AG04450 (cell line): ENCODE data around the gene MIPOL1. TPM values are rescaled to one million over a fixed set of nuclear protein-coding genes. Genes with fewer than 3 reads are reported as not detected.
"Not testable (repeated sequence)": the region's sequence is repeated elsewhere in the genome, so short reads cannot be mapped to it uniquely, and the experiment has no call there.

Source experiments
- CTCF ChIA-PET: fragments of 300-600, 350-600 bp; formaldehyde crosslinking; extraction: SDS; loops from one replicate; lab custom pipeline; 2022; ENCODE audit warnings: antibody characterized with exemption, inconsistent platforms; lab: Charles Lee
- POLR2A ChIA-PET: fragments of 350-600 bp; formaldehyde crosslinking; extraction: SDS; loops from one replicate; lab custom pipeline; 2021; ENCODE audit warnings: antibody characterized with exemption, inconsistent platforms; lab: Yijun Ruan, JAX
- DNase-seq: peaks from one replicate; pipeline ENCODE4 v3.0.0-alpha.2; 2011; ENCODE audit warnings: low read depth, low spot score
- H3K27ac ChIP-seq: one replicate; pipeline ENCODE4 v1.5.1; 2012; ENCODE audit warnings: low read depth, low read length, control low read depth
- H3K27me3 ChIP-seq: one replicate; pipeline ENCODE4 v1.6.0; 2012; ENCODE audit warnings: low read length; ENCODE audit not compliant: control insufficient read depth, insufficient read depth
- H3K4me3 ChIP-seq: 2 replicates; pipeline ENCODE4 v1.5.1; 2011; ENCODE audit warnings: mild to moderate bottlenecking, low read depth, low read length, control low read depth
- H3K9me3 ChIP-seq: 2 replicates; pipeline ENCODE4 v1.5.1; 2012; ENCODE audit warnings: low read length; ENCODE audit not compliant: control insufficient read depth, insufficient read depth
- polyA plus RNA-seq: library from polyadenylated mRNA; depleted of rRNA; stranded (reverse); fragments of >200 nt; gene quantifications from 2 replicates; pipeline ENCODE4 v1.2.3, GENCODE V29; 2011
- TF ChIP-seq, protein P1 (sequence below): IDR thresholded peaks from 2 replicates; pipeline ENCODE4 v1.5.1; 2011; ENCODE audit warnings: low read depth, low read length, control low read depth, inconsistent platforms

Gene MIPOL1
- polyA plus RNA-seq, 1 experiment: 7.0 TPM

DNA sequence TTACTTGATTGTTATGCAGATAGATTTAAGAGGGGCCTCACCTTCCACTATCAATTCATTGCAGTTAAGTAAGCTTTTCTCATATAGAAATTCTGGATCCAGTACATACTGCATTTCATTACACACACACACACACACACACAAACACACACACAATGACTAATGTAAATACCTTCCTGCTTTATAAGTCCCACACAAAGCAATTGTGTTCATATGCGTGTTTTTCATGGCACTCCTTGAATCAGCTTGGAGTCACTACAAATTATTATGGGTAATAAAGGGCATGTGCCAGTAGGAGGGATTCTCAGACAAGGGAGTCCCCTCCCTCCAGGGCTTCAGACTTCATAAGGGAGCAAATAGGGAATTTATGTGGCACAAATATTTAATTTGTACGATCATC is 4.5 kb downstream of the MIPOL1 start:
- no peak overlapping the region for H3K4me3 ChIP-seq
- POLR2A ChIA-PET: interaction anchor here (0.7 kb wide), 1 partner anchor 14 kb away, joined by 4 read pairs; no protein-coding TSS in a partner anchor
- H3K27me3 ChIP-seq: no peaks in the 10 kb centered on the region
- TF ChIP-seq, protein P1, sequence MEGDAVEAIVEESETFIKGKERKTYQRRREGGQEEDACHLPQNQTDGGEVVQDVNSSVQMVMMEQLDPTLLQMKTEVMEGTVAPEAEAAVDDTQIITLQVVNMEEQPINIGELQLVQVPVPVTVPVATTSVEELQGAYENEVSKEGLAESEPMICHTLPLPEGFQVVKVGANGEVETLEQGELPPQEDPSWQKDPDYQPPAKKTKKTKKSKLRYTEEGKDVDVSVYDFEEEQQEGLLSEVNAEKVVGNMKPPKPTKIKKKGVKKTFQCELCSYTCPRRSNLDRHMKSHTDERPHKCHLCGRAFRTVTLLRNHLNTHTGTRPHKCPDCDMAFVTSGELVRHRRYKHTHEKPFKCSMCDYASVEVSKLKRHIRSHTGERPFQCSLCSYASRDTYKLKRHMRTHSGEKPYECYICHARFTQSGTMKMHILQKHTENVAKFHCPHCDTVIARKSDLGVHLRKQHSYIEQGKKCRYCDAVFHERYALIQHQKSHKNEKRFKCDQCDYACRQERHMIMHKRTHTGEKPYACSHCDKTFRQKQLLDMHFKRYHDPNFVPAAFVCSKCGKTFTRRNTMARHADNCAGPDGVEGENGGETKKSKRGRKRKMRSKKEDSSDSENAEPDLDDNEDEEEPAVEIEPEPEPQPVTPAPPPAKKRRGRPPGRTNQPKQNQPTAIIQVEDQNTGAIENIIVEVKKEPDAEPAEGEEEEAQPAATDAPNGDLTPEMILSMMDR: no peak
- H3K27ac ChIP-seq: no peak overlapping the region
- peaks cover 8% of the 10 kb centered on the region for H3K9me3 ChIP-seq
- CTCF ChIA-PET: interaction anchor here (0.5 to 2.9 kb wide), 6 partner anchors 30 to 673 kb away, joined by 3 to 9 read pairs (median 4); partner anchors contain the start of gene SLC25A21
- no peak for DNase-seq

GRCh38 chr14:37202812-37203211 is 5.1 kb downstream of the MIPOL1 start:
- CTCF ChIA-PET: interaction anchor here (0.7 to 2.9 kb wide), 5 partner anchors 28 to 672 kb away, joined by 3 to 9 read pairs (median 3); partner anchors contain the start of gene SLC25A21
- POLR2A ChIA-PET: no interaction called here

GRCh38 chr14:37203423-37203822 is 5.7 kb downstream of the MIPOL1 start:
- ChIA-PET POLR2A (no interaction called here), CTCF (interaction anchor here (0.8 to 2.9 kb wide), 2 partner anchors 27 to 29 kb away, joined by 3 to 9 read pairs; no protein-coding TSS in a partner anchor)
- H3K9me3 ChIP-seq: peaks cover 8% of the 10 kb centered on the region
- no peak for DNase-seq
- H3K27me3 ChIP-seq: no peaks in the 10 kb centered on the region
- H3K27ac ChIP-seq: no peak overlapping the region
- no peak overlapping the region for H3K4me3 ChIP-seq
- TF ChIP-seq, protein P1: no peak

More at GRCh38 chr14:37202812-37203211, 5.1 kb downstream of the MIPOL1 start:
- TF ChIP-seq, protein P1: no peak
- H3K27ac ChIP-seq: no peak overlapping the region
- no peaks in the 10 kb centered on the region for H3K27me3 ChIP-seq
- DNase-seq: no peak
- peaks cover 8% of the 10 kb centered on the region for H3K9me3 ChIP-seq
- H3K4me3 ChIP-seq: no peak overlapping the region

DNA sequence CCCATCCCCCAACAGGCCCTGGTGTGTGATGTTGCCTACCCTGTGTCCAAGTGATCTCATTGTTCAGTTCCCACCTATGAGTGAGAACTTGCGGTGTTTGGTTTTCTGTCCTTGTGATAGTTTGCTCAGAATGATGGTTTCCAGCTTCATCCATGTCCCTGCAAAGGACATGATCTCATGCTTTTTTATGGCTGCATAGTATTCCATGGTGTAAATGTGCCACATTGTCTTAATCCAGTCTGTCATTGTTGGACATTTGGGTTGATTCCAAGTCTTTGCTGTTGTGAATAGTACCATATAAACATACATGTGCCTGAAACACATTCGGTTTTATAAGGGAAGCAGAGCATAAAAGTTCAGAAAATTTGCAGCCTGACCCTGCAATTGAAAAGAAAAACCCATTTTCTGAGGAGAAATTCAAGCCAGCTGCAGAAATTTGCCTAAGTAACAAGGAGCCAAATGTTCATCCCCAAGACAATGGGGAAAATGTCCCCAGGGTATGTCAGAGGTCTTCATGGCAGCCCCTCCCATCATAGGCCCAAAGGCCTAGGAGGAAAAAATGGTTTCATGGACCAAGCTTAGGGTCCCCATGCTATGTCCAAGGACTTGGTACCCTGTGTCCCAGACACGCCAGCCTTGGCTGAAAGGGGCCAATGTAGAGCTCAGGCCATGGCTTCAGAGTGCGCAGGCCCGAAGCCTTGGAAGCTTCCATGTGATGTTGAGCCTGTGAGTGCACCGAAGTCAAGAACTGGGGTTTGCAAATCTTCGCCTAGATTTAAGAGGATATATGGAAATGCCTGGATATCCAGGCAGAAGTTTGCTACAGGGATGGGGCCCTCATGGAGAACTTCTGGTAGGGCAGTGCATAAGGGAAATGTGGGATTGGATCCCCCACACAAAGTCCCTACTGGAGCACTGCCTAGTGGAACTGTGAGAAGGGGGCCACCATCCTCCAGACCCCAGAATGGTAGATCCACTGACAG is 8.2 kb downstream of the MIPOL1 start:
- H3K27me3 ChIP-seq, H3K4me3 ChIP-seq, H3K27ac ChIP-seq, POLR2A ChIA-PET, H3K9me3 ChIP-seq, DNase-seq: not testable (repeated sequence)
- CTCF ChIA-PET: interaction anchor here (1.2 to 1.4 kb wide), 2 partner anchors 27 to 28 kb away, joined by 3 read pairs; no protein-coding TSS in a partner anchor

DNA sequence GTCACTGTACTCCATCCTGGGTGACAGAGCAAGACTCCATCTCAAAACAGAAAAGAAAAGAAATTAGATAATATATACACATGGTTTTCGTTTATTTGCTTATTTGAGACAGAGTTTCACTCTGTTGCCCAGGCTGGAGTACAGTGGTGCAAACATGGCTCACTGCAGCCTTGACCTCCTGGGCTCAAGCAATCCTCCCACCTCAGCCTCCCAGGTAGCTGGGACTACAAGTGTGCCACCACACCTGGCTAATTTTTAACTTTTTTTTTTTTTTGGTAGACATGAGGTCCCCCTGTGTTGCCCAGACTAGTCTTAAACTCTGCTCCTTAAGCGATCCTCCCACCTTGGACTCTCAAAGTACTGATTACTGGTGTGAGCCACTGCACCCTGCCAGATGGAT is 11.9 kb downstream of the MIPOL1 start:
- DNase-seq, H3K27me3 ChIP-seq, H3K9me3 ChIP-seq, H3K4me3 ChIP-seq, H3K27ac ChIP-seq, POLR2A ChIA-PET: not testable (repeated sequence)
- CTCF ChIA-PET: interaction anchor here (0.8 to 3.1 kb wide), 2 partner anchors 21 to 23 kb away, joined by 4 to 11 read pairs; no protein-coding TSS in a partner anchor
